CD14-positive monocyte (primary cell): ENCODE data around the gene ATP5IF1. TPM values are rescaled to one million over a fixed set of nuclear protein-coding genes. Genes with fewer than 3 reads are reported as not detected.

Source experiments
- DNase-seq, 3 donors: peaks; one replicate each; pipeline ENCODE4 v3.0.0-alpha.2; 2011 to 2022
- H2AFZ ChIP-seq: 2 replicates; pipeline ENCODE4 v1.6.0; 2012; ENCODE audit warnings: mild to moderate bottlenecking, low read depth, low read length, inconsistent platforms; ENCODE audit not compliant: insufficient read depth, poor library complexity, severe bottlenecking
- H3K27ac ChIP-seq, 2 donors: 1 replicate in 1 of 2; 2 replicates in 1 of 2; pipeline ENCODE4 v1.5.1; 2012 to 2013; ENCODE audit warnings: low read length in 2 of 2, control low read depth in 1 of 2, inconsistent platforms in 1 of 2, low read depth in 1 of 2, mild to moderate bottlenecking in 1 of 2
- H3K27me3 ChIP-seq, 2 donors: one replicate each; pipeline versions ENCODE4 v1.6.0 to v1.6.1; 2011 to 2013; ENCODE audit warnings: low read length in 2 of 2; ENCODE audit not compliant: control insufficient read depth in 2 of 2, insufficient read depth in 2 of 2
- H3K36me3 ChIP-seq, 2 donors: replicated peaks in 1 of 2; 1 replicate in 1 of 2; 2 replicates in 1 of 2; pipeline versions ENCODE4 v1.5.1 to v1.6.1; 2012 to 2013; ENCODE audit warnings: low read length in 2 of 2, control low read depth in 1 of 2, inconsistent platforms in 1 of 2, mild to moderate bottlenecking in 1 of 2; ENCODE audit not compliant: insufficient read depth in 2 of 2, control insufficient read depth in 1 of 2
- H3K4me1 ChIP-seq, 2 donors: 1 replicate in 1 of 2; 2 replicates in 1 of 2; pipeline versions ENCODE4 v1.5.1 to v1.6.1; 2012 to 2013; ENCODE audit warnings: low read length in 2 of 2, control low read depth in 1 of 2, inconsistent platforms in 1 of 2, mild to moderate bottlenecking in 1 of 2, moderate library complexity in 1 of 2; ENCODE audit not compliant: insufficient read depth in 2 of 2, control insufficient read depth in 1 of 2
- H3K4me2 ChIP-seq: replicated peaks from 2 replicates; pipeline ENCODE3; 2012; ENCODE audit warnings: low read length, moderate library complexity, mild to moderate bottlenecking; ENCODE audit not compliant: poor library complexity, severe bottlenecking; ENCODE audit errors: extremely low read depth
- H3K4me3 ChIP-seq, 3 experiments: fragments of 200-600 bp in 1 of 3; sonication (generic) in 1 of 3; replicated peaks in 1 of 3; 1 replicate in 2 of 3; 2 replicates in 1 of 3; pipeline ENCODE4 v1.5.1; 2011 to 2013; ENCODE audit warnings: low read length in 3 of 3, mild to moderate bottlenecking in 3 of 3, control low read depth in 2 of 3, low read depth in 2 of 3, inconsistent platforms in 1 of 3, moderate library complexity in 1 of 3
- H3K79me2 ChIP-seq: 2 replicates; pipeline ENCODE4 v1.6.0; 2012; ENCODE audit warnings: mild to moderate bottlenecking, control low read depth, inconsistent platforms, low read length, moderate library complexity; ENCODE audit not compliant: insufficient read depth
- H3K9ac ChIP-seq: 2 replicates; pipeline ENCODE4 v1.6.0; 2017; ENCODE audit warnings: low read length, mild to moderate bottlenecking; ENCODE audit not compliant: insufficient read depth, poor library complexity, severe bottlenecking
- H3K9me3 ChIP-seq, 2 donors: replicated peaks in 1 of 2; 1 replicate in 1 of 2; 2 replicates in 1 of 2; pipeline versions ENCODE4 v1.5.1 to v1.6.1; 2012 to 2013; ENCODE audit warnings: low read length in 2 of 2, control low read depth in 1 of 2; ENCODE audit not compliant: control insufficient read depth in 1 of 2, insufficient read depth in 1 of 2
- H4K20me1 ChIP-seq: 2 replicates; pipeline ENCODE4 v1.6.0; 2012; ENCODE audit warnings: mild to moderate bottlenecking, low read length, control low read depth, moderate library complexity; ENCODE audit not compliant: insufficient read depth
- H3K27ac Mint-ChIP-seq, 7 donors: one replicate each; pipeline ENCODE4 v1.8.0; 2020; ENCODE audit warnings: mild to moderate bottlenecking in 7 of 7, mixed read lengths in 7 of 7, moderate library complexity in 6 of 7, inconsistent platforms in 2 of 7
- H3K27me3 Mint-ChIP-seq, 3 donors: one replicate each; pipeline ENCODE4 v1.8.0; 2021 to 2022; ENCODE audit warnings: low read depth in 3 of 3, mild to moderate bottlenecking in 3 of 3, mixed read lengths in 3 of 3, moderate library complexity in 3 of 3, inconsistent platforms in 1 of 3
- H3K36me3 Mint-ChIP-seq, 2 donors: one replicate each; pipeline ENCODE4 v1.8.0; 2020; ENCODE audit warnings: mixed read lengths in 2 of 2, inconsistent platforms in 1 of 2, mild to moderate bottlenecking in 1 of 2
- H3K4me1 Mint-ChIP-seq: one replicate; pipeline ENCODE4 v1.8.0; 2020; ENCODE audit warnings: mild to moderate bottlenecking, mixed read lengths
- H3K4me3 Mint-ChIP-seq, 2 donors: one replicate each; pipeline ENCODE4 v1.8.0; 2020; ENCODE audit warnings: mild to moderate bottlenecking in 2 of 2, mixed read lengths in 2 of 2, moderate library complexity in 1 of 2
- H3K9me3 Mint-ChIP-seq, 7 donors: one replicate each; pipeline ENCODE4 v1.8.0; 2020 to 2022; ENCODE audit warnings: mixed read lengths in 7 of 7, mild to moderate bottlenecking in 6 of 7, moderate library complexity in 6 of 7, inconsistent platforms in 2 of 7
- CTCF ChIP-seq: fragments of 200-600 bp; IDR thresholded peaks from one replicate; pipeline ENCODE4 v1.8.0; 2022; ENCODE audit warnings: antibody characterized with exemption, mild to moderate bottlenecking
- WGBS: methylation state at CpG from one replicate; pipeline ENCODE4 v1.1.5; 2013; ENCODE audit warnings: missing lambda C conversion rate; ENCODE audit not compliant: insufficient coverage; 5-methylcytosine and 5-hydroxymethylcytosine counted together
- intact Hi-C, 2 donors: fragments of 100-400 bp; cut with micrococcal nuclease; formaldehyde crosslinking; loops; one replicate each; pipeline versions ENCODE4 v1.15.0 to v1.15.1; 2023
- polyA plus RNA-seq, 3 donors: library from polyadenylated mRNA; depleted of rRNA in 1 of 3; unstranded in 2 of 3; stranded (reverse) in 1 of 3; fragments of 300-500 nt in 2 of 3; fragments of >200 nt in 1 of 3; fragmentation: Illumina TruSeq in 2 of 3; gene quantifications; 1 replicate in 2 of 3; 2 replicates in 1 of 3; pipeline ENCODE4 v1.2.3, GENCODE V29; 2012 to 2021

The ATP5IF1 gene
- polyA plus RNA-seq, 3 donors: 118 to 339 (median 296) TPM

GRCh38 chr1:28257736-28258135 lies 21.8 kb downstream of the ATP5IF1 start:
- H3K4me3 ChIP-seq: no peak overlapping the region
- H3K27me3 Mint-ChIP-seq: peaks cover 15 to 21% (median 16%) of the 10 kb centered on the region in 3 donors
- no peak overlapping the region for H3K4me2 ChIP-seq
- no peak overlapping the region for H2AFZ ChIP-seq
- no peaks in the 10 kb centered on the region for H3K9me3 ChIP-seq
- intact Hi-C loops: loop anchor here in 1 of 2 donors (5.0 to 10.0 kb wide), 2 partner anchors 250 to 477 kb away; partner anchors contain the start of genes RCC1 and YTHDF2
- H3K27ac Mint-ChIP-seq: peak overlapping the region in 5 of 7 donors; percentile 15 to 99 (median 96)
- H3K36me3 Mint-ChIP-seq: peaks cover 5 to 10% of the 10 kb centered on the region in 2 donors
- no peak for TF ChIP-seq CTCF
- peaks cover 23 to 24% of the 10 kb centered on the region in 2 donors for H3K4me1 ChIP-seq
- H3K9me3 Mint-ChIP-seq: peaks cover 0 to 3% (median 0%) of the 10 kb centered on the region in 7 donors
- no CpG with 5 or more reads among the region's 4 CpGs for WGBS
- H4K20me1 ChIP-seq: peaks cover 21% of the 10 kb centered on the region
- H3K79me2 ChIP-seq: peaks cover 21% of the 10 kb centered on the region
- no peaks in the 10 kb centered on the region for H3K36me3 ChIP-seq
- no peak overlapping the region for H3K9ac ChIP-seq
- peaks cover 24% of the 10 kb centered on the region for H3K4me1 Mint-ChIP-seq
- no peak for DNase-seq
- peaks cover 2 to 14% of the 10 kb centered on the region in 2 donors for H3K27me3 ChIP-seq
- H3K4me3 Mint-ChIP-seq: no peak overlapping the region
- H3K27ac ChIP-seq: no peak overlapping the region

GRCh38 chr1:28258628-28259251 lies 22.8 kb downstream of the ATP5IF1 start:
- peak overlapping the region; percentile 53 for H3K9ac ChIP-seq
- Mint-ChIP-seq H3K27ac (peak overlapping the region; percentile 95 to 99 (median 96)), H3K27me3 (peaks cover 15 to 22% (median 16%) of the 10 kb centered on the region in 3 donors), H3K36me3 (peaks cover 5 to 12% of the 10 kb centered on the region in 2 donors), H3K4me1 (peaks cover 26% of the 10 kb centered on the region), H3K4me3 (peak overlapping the region; percentile 80 to 81), H3K9me3 (peaks cover 0 to 3% (median 0%) of the 10 kb centered on the region in 7 donors)
- H4K20me1 ChIP-seq: peaks cover 31% of the 10 kb centered on the region
- no peaks in the 10 kb centered on the region for H3K36me3 ChIP-seq
- peak overlapping the region; percentile 90 for H3K4me2 ChIP-seq
- intact Hi-C loops: loop anchor here in 1 of 2 donors (5.0 to 10.0 kb wide), 2 partner anchors 249 to 476 kb away; partner anchors contain the start of genes RCC1 and YTHDF2
- H3K27me3 ChIP-seq: peaks cover 2 to 14% of the 10 kb centered on the region in 2 donors
- no peaks in the 10 kb centered on the region for H3K9me3 ChIP-seq
- peak; percentile 68 to 89 (median 79) for DNase-seq
- H3K4me1 ChIP-seq: peaks cover 23 to 24% of the 10 kb centered on the region in 2 donors
- H3K27ac ChIP-seq: peak overlapping the region; percentile 88 to 92
- peaks cover 26% of the 10 kb centered on the region for H3K79me2 ChIP-seq
- 7% methylated on average over 9 of the region's 12 CpGs for WGBS
- H2AFZ ChIP-seq: peak overlapping the region; percentile 15
- peak overlapping the region in 1 of 3 experiments; percentile 96 for H3K4me3 ChIP-seq
- TF ChIP-seq CTCF: no peak
